Ascending aorta (tissue), 2 donors: ENCODE data around the gene DIRAS1. TPM values are rescaled to one million over a fixed set of nuclear protein-coding genes. Genes with fewer than 3 reads are reported as not detected.

ENCODE experiments used
- DNase-seq, 2 donors: peaks; one replicate each; pipeline ENCODE4 v3.0.0-alpha.2; 2019; ENCODE audit warnings: low spot score in 2 of 2
- H3K27ac ChIP-seq, 2 donors: fragments of 200-600 bp; sonication (generic); one replicate each; pipeline ENCODE4 v1.5.1; 2016 to 2017; ENCODE audit warnings: mild to moderate bottlenecking in 1 of 2
- H3K27me3 ChIP-seq: fragments of 200-600 bp; sonication (generic); one replicate; pipeline ENCODE4 v1.5.1; 2017
- H3K36me3 ChIP-seq, 2 donors: fragments of 200-600 bp; sonication (generic); one replicate each; pipeline ENCODE4 v1.5.1; 2016
- H3K4me1 ChIP-seq, 2 donors: fragments of 200-600 bp; sonication (generic); one replicate each; pipeline ENCODE4 v1.5.1; 2016 to 2017; ENCODE audit warnings: mild to moderate bottlenecking in 1 of 2
- H3K4me3 ChIP-seq, 2 donors: fragments of 200-600 bp; sonication (generic); one replicate each; pipeline ENCODE4 v1.5.1; 2016 to 2017; ENCODE audit warnings: mild to moderate bottlenecking in 1 of 2
- H3K9me3 ChIP-seq, 2 donors: fragments of 200-600 bp; sonication (generic); one replicate each; pipeline ENCODE4 v1.5.1; 2016
- CTCF ChIP-seq, 3 experiments: fragments of 200-600 bp in 2 of 3; fragments of 450-650 bp in 1 of 3; sonication (generic) in 2 of 3; IDR thresholded peaks; one replicate each; pipeline ENCODE4 v1.5.1; 2016 to 2019; ENCODE audit warnings: antibody characterized with exemption in 3 of 3, mild to moderate bottlenecking in 1 of 3, moderate library complexity in 1 of 3
- intact Hi-C: fragments of 100-400 bp; cut with DNase I; formaldehyde crosslinking; loops from one replicate; pipeline ENCODE4 v1.15.1; 2023
- total RNA-seq: library from RNA; depleted of rRNA; stranded (reverse); fragments of >200 nt; gene quantifications from one replicate; pipeline ENCODE4 v1.1.0, GENCODE V29; 2016

DIRAS1 gene
- total RNA-seq, 1 donor from 2014 or later = not detected

GRCh38 chr19:2756921-2757881 lies 36.0 kb upstream of the DIRAS1 start:
- Histone ChIP-seq H3K27me3 (no peaks in the 10 kb centered on the region), H3K4me1 (no peaks in the 10 kb centered on the region), H3K36me3 (peaks cover 47 to 72% of the 10 kb centered on the region in 2 donors), H3K4me3 (no peak overlapping the region), H3K9me3 (no peaks in the 10 kb centered on the region), H3K27ac (no peak overlapping the region)
- TF ChIP-seq CTCF (IDR thresholded peaks at IDR 0.05) = no peak
- intact Hi-C loops = no loop called here
- no peak for DNase-seq

GRCh38 chr19:2756477-2756876 lies 35.3 kb upstream of the DIRAS1 start:
- Histone ChIP-seq H3K9me3 (no peaks in the 10 kb centered on the region), H3K36me3 (peaks cover 43 to 65% of the 10 kb centered on the region in 2 donors), H3K27me3 (no peaks in the 10 kb centered on the region), H3K27ac (no peak overlapping the region), H3K4me1 (no peaks in the 10 kb centered on the region), H3K4me3 (no peak overlapping the region)
- intact Hi-C loops = no loop called here
- no peak for TF ChIP-seq CTCF (IDR thresholded peaks at IDR 0.05)
- no peak for DNase-seq

- Histone ChIP-seq H3K4me3 (no peak overlapping the region), H3K9me3 (no peaks in the 10 kb centered on the region), H3K27me3 (no peaks in the 10 kb centered on the region), H3K27ac (no peak overlapping the region), H3K36me3 (peaks cover 37 to 58% of the 10 kb centered on the region in 2 donors), H3K4me1 (no peaks in the 10 kb centered on the region)
- no peak for TF ChIP-seq CTCF (IDR thresholded peaks at IDR 0.05)
- no peak for DNase-seq
- intact Hi-C loops = no loop called here
Measured at GRCh38 chr19:2755811-2756210, 34.6 kb upstream of the DIRAS1 start.

- intact Hi-C loops = no loop called here
- no peak for DNase-seq
- no peaks in the 10 kb centered on the region for H3K4me1 ChIP-seq
- no peak overlapping the region for H3K4me3 ChIP-seq
- no peaks in the 10 kb centered on the region for H3K27me3 ChIP-seq
- peaks cover 33 to 54% of the 10 kb centered on the region in 2 donors for H3K36me3 ChIP-seq
- TF ChIP-seq CTCF (IDR thresholded peaks at IDR 0.05) = no peak
- no peak overlapping the region for H3K27ac ChIP-seq
- H3K9me3 ChIP-seq = no peaks in the 10 kb centered on the region
Measured at GRCh38 chr19:2755448-2755705, 34.2 kb upstream of the DIRAS1 start.

- intact Hi-C loops = no loop called here
- H3K27ac ChIP-seq = no peak overlapping the region
- peaks cover 33 to 51% of the 10 kb centered on the region in 2 donors for H3K36me3 ChIP-seq
- no peak overlapping the region for H3K4me3 ChIP-seq
- no peaks in the 10 kb centered on the region for H3K27me3 ChIP-seq
- no peaks in the 10 kb centered on the region for H3K9me3 ChIP-seq
- H3K4me1 ChIP-seq = no peaks in the 10 kb centered on the region
- no peak for DNase-seq
- no peak for TF ChIP-seq CTCF (IDR thresholded peaks at IDR 0.05)
Measured at GRCh38 chr19:2754659-2755447, 33.7 kb upstream of the DIRAS1 start.
